ENCODE measurements around the gene TTN. TPM values are rescaled to one million over a fixed set of nuclear protein-coding genes. Genes with fewer than 3 reads are reported as not detected.

Gene TTN
- total and polyA plus RNA-seq, 10 of the 15 experiments (the other 5 are each of a cell fraction or from before 2014, with no cell fraction given), result 0.15 to 9.0 (median 1.8) TPM

GRCh38 chr2:178530625-178531142, 276.5 kb downstream of the TTN start (continued):
- TF ChIP-seq RCOR1 (conservative IDR thresholded peaks at IDR 0.05; ENCODE audit: low read depth, low read length), result peak; percentile 88; the same call in 1 of the 2 replicates
- peak; percentile 56; the same call in 1 of the 2 replicates for TF ChIP-seq TCF12 (IDR thresholded peaks at IDR 0.05; ENCODE audit: low read depth, low read length)
- no peak for TF ChIP-seq ZNF274 (IDR thresholded peaks at IDR 0.05; ENCODE audit: insufficient read depth, insufficient read length)
- TF ChIP-seq PML (IDR thresholded peaks at IDR 0.05; ENCODE audit: low read length), result 0 out of 2 replicates have a peak, but pooled peaks have one; percentile 62
- TF ChIP-seq YBX1 (IDR thresholded peaks at IDR 0.05), result 0 out of 2 replicates have a peak, but pooled peaks have one; percentile 93
- no peak for TF ChIP-seq MYC (IDR thresholded peaks at IDR 0.05; ENCODE audit: insufficient read depth, insufficient read length, insufficient replicate concordance, low read length, severe bottlenecking)
- TF ChIP-seq SKIL (IDR thresholded peaks at IDR 0.05; ENCODE audit: low read depth, poor library complexity, severe bottlenecking), result peak; percentile 98
- peak; percentile 89; the same call in 1 of the 2 replicates for TF ChIP-seq STAT3 (IDR thresholded peaks at IDR 0.05; ENCODE audit: low read depth, low read length)
- no peak for TF ChIP-seq USF2 (IDR thresholded peaks at IDR 0.05; ENCODE audit: borderline replicate concordance, low read depth, low read length)
- TF ChIP-seq MYB (IDR thresholded peaks at IDR 0.05; ENCODE audit: borderline replicate concordance, low read depth, low read length), result peak; percentile 56; the same call in 1 of the 2 replicates
- peak; percentile 92 for TF ChIP-seq CBFB (IDR thresholded peaks at IDR 0.05; ENCODE audit: low read depth)
- no peak; the same call in 1 of the 2 replicates for TF ChIP-seq ZBTB40 (IDR thresholded peaks at IDR 0.05; ENCODE audit: borderline replicate concordance)
- peak; percentile 94 for TF ChIP-seq BCL3 (IDR thresholded peaks at IDR 0.05; ENCODE audit: borderline replicate concordance, insufficient read depth, low read depth, low read length, poor library complexity, severe bottlenecking)
- no peak for TF ChIP-seq ZBTB11 (CRISPR knock-in tag; IDR thresholded peaks at IDR 0.05)
- TF ChIP-seq SUZ12 (IDR thresholded peaks at IDR 0.05; ENCODE audit: unreplicated experiment), result no peak
- peak; percentile 53; the same call in 1 of the 2 replicates for TF ChIP-seq HDGF (IDR thresholded peaks at IDR 0.05)
- TF ChIP-seq ZBED1 (IDR thresholded peaks at IDR 0.05; ENCODE audit: borderline replicate concordance), result peak; percentile 87
- peak; percentile 97 for TF ChIP-seq MTA2 (IDR thresholded peaks at IDR 0.05; ENCODE audit: low read depth)

All from GM12878 (cell line).